ENCODE data around the gene HBG2.
"Not testable (repeated sequence)": the region's sequence is repeated elsewhere in the genome, so short reads cannot be mapped to it uniquely, and the experiment has no call there.

HBG2 gene

GRCh38 chr11:5281596-5281995 is 27.0 kb upstream of the HBG2 start:
- DNase-seq (ENCODE audit: low read depth) = no peak

- DNase-seq (ENCODE audit: low read depth) = peak; percentile 6
Measured at GRCh38 chr11:5280582-5281102, 26.1 kb upstream of the HBG2 start.

- no peak for DNase-seq (ENCODE audit: low read depth)
Measured at GRCh38 chr11:5279471-5280090, 25.0 kb upstream of the HBG2 start.

- DNase-seq (ENCODE audit: low read depth) = no peak
Measured at GRCh38 chr11:5277807-5278382, 23.3 kb upstream of the HBG2 start.

GRCh38 chr11:5276697-5277096 is 22.1 kb upstream of the HBG2 start:
- DNase-seq (ENCODE audit: low read depth) = no peak

- DNase-seq (ENCODE audit: low read depth) = no peak
Measured at GRCh38 chr11:5275369-5276110, 21.0 kb upstream of the HBG2 start.

GRCh38 chr11:5274395-5274794 is 19.8 kb upstream of the HBG2 start:
- DNase-seq (ENCODE audit: low read depth) = no peak

GRCh38 chr11:5272395-5273017 is 17.9 kb upstream of the HBG2 start:
- DNase-seq (ENCODE audit: low read depth) = no peak

- DNase-seq (ENCODE audit: low read depth) = no peak
Measured at GRCh38 chr11:5269715-5270147, 15.2 kb upstream of the HBG2 start, which contains the start of gene HBE1. TSS of gene HBE1 (minus strand) at chr11:5269945. CDS start at chr11:5269890, 55 bp downstream.

GRCh38 chr11:5267033-5267563 is 12.5 kb upstream of the HBG2 start:
- DNase-seq (ENCODE audit: low read depth) = no peak

- no peak for DNase-seq (ENCODE audit: low read depth)
Measured at GRCh38 chr11:5266609-5267008, 12.0 kb upstream of the HBG2 start.

GRCh38 chr11:5265832-5266231 is 11.3 kb upstream of the HBG2 start:
- DNase-seq (ENCODE audit: low read depth) = no peak

- no peak for DNase-seq (ENCODE audit: low read depth)
Measured at GRCh38 chr11:5258543-5259262, 4.1 kb upstream of the HBG2 start.

- DNase-seq (ENCODE audit: low read depth) = no peak
Measured at GRCh38 chr11:5257296-5257695, 2.7 kb upstream of the HBG2 start.

- not testable (repeated sequence) for DNase-seq (ENCODE audit: low read depth)
Measured at GRCh38 chr11:5254023-5254422, 558 bp downstream of the HBG2 start.

GRCh38 chr11:5253440-5253839 is 1.1 kb downstream of the HBG2 start:
- DNase-seq (ENCODE audit: low read depth) = not testable (repeated sequence)

GRCh38 chr11:5252919-5253265 is 1.7 kb downstream of the HBG2 start:
- no peak for DNase-seq (ENCODE audit: low read depth)

- no peak for DNase-seq (ENCODE audit: low read depth)
Measured at GRCh38 chr11:5252192-5252918, 2.2 kb downstream of the HBG2 start.

- no peak for DNase-seq (ENCODE audit: low read depth)
Measured at GRCh38 chr11:5251746-5252145, 2.8 kb downstream of the HBG2 start.

- DNase-seq (ENCODE audit: low read depth) = no peak
Measured at GRCh38 chr11:5250543-5251204, 3.9 kb downstream of the HBG2 start.
